CD4-positive, alpha-beta T cell (primary cell): ENCODE data around the gene USP15. TPM values are rescaled to one million over a fixed set of nuclear protein-coding genes. Genes with fewer than 3 reads are reported as not detected.

Experiments used
- ATAC-seq: fragments of 200-7000 bp; cut with Tn5 transposase; one replicate; pipeline ENCODE4 v1.10.0; 2022; ENCODE audit warnings: mild to moderate bottlenecking; ENCODE audit not compliant: poor library complexity
- CTCF ChIA-PET: fragments of 350-600 bp; sonication (Branson Sonifier 250); formaldehyde crosslinking; loops from one replicate; lab custom pipeline; 2021; ENCODE audit warnings: antibody characterized with exemption, inconsistent platforms; lab: Charles Lee
- POLR2A ChIA-PET: fragments of 350-600 bp; sonication (Branson Sonifier 250); formaldehyde crosslinking; loops from one replicate; lab custom pipeline; 2021; ENCODE audit warnings: antibody characterized with exemption, inconsistent platforms; lab: Charles Lee
- DNase-seq, 14 experiments: peaks; one replicate each; pipeline ENCODE4 v3.0.0-alpha.2; 2013 to 2020; ENCODE audit warnings: mixed read lengths in 2 of 14
- H3K27ac ChIP-seq, 2 donors: one replicate each; pipeline versions ENCODE4 v1.5.1 to v1.7.0; 2013; ENCODE audit warnings: low read length in 2 of 2, low read depth in 1 of 2, mild to moderate bottlenecking in 1 of 2
- H3K27me3 ChIP-seq, 2 experiments: 1 replicate in 1 of 2; 2 replicates in 1 of 2; pipeline versions ENCODE4 v1.6.1 to v1.7.0; 2013; ENCODE audit warnings: low read length in 2 of 2, control low read depth in 1 of 2, mild to moderate bottlenecking in 1 of 2, moderate library complexity in 1 of 2; ENCODE audit not compliant: insufficient read depth in 2 of 2, control insufficient read depth in 1 of 2
- H3K36me3 ChIP-seq: one replicate; pipeline ENCODE4 v1.6.1; 2013; ENCODE audit warnings: low read length, control low read depth; ENCODE audit not compliant: insufficient read depth
- H3K4me1 ChIP-seq: one replicate; pipeline ENCODE4 v1.6.1; 2013; ENCODE audit warnings: low read length, control low read depth; ENCODE audit not compliant: insufficient read depth
- H3K4me3 ChIP-seq: one replicate; pipeline ENCODE4 v1.5.1; 2013; ENCODE audit warnings: mild to moderate bottlenecking, low read length, moderate library complexity
- H3K9me3 ChIP-seq, 2 experiments: 1 replicate in 1 of 2; 2 replicates in 1 of 2; pipeline versions ENCODE4 v1.6.1 to v1.7.0; 2013; ENCODE audit warnings: low read length in 2 of 2, mild to moderate bottlenecking in 2 of 2, control low read depth in 1 of 2, moderate library complexity in 1 of 2; ENCODE audit not compliant: control insufficient read depth in 1 of 2, insufficient read depth in 1 of 2
- H3K27ac Mint-ChIP-seq: one replicate; pipeline ENCODE4 v1.8.0; 2020; ENCODE audit warnings: mixed read lengths
- H3K27me3 Mint-ChIP-seq: one replicate; pipeline ENCODE4 v1.8.0; 2021; ENCODE audit warnings: mixed read lengths
- H3K36me3 Mint-ChIP-seq: one replicate; pipeline ENCODE4 v1.8.0; 2021; ENCODE audit warnings: low read depth, mixed read lengths
- H3K4me1 Mint-ChIP-seq: one replicate; pipeline ENCODE4 v1.8.0; 2021; ENCODE audit warnings: low read depth, mixed read lengths
- H3K4me3 Mint-ChIP-seq: one replicate; pipeline ENCODE4 v1.8.0; 2020; ENCODE audit warnings: mild to moderate bottlenecking, mixed read lengths
- H3K9me3 Mint-ChIP-seq: one replicate; pipeline ENCODE4 v1.8.0; 2020; ENCODE audit warnings: mixed read lengths
- intact Hi-C, 2 experiments: fragments of 100-400 bp; cut with DNase I in 1 of 2; cut with micrococcal nuclease in 1 of 2; formaldehyde crosslinking; loops; one replicate each; pipeline versions ENCODE4 v1.15.1 to v1.9.0; 2023 to 2025; cut with DNase I, micrococcal nuclease
- total RNA-seq, 174 experiments: library from RNA in 2 of 174; stranded (reverse) in 2 of 174; gene quantifications; one replicate each; pipeline ENCODE4 v1.2.3 and lab custom pipeline; 2021 to 2026
- TF ChIP-seq, protein P1 (sequence below): fragments of 200-600 bp; IDR thresholded peaks from one replicate; pipeline ENCODE4 v1.8.0; 2022; ENCODE audit warnings: antibody characterized with exemption, mild to moderate bottlenecking

Gene USP15
- total RNA-seq, 2 experiments from 2014 or later = 212 to 218 TPM

GRCh38 chr12:62407587-62407986, 147.4 kb downstream of the USP15 start:
- H3K4me3 Mint-ChIP-seq = no peak overlapping the region
- ATAC-seq (no peak), DNase-seq (no peak)
- H3K27ac Mint-ChIP-seq = no peak overlapping the region
- no peaks in the 10 kb centered on the region for H3K9me3 ChIP-seq
- no peaks in the 10 kb centered on the region for H3K4me1 Mint-ChIP-seq
- peaks cover 57% of the 10 kb centered on the region for H3K36me3 Mint-ChIP-seq
- no peak overlapping the region for H3K27ac ChIP-seq
- H3K27me3 ChIP-seq = no peaks in the 10 kb centered on the region
- intact Hi-C loops = no loop called here
- H3K9me3 Mint-ChIP-seq = no peaks in the 10 kb centered on the region
- TF ChIP-seq, protein P1, sequence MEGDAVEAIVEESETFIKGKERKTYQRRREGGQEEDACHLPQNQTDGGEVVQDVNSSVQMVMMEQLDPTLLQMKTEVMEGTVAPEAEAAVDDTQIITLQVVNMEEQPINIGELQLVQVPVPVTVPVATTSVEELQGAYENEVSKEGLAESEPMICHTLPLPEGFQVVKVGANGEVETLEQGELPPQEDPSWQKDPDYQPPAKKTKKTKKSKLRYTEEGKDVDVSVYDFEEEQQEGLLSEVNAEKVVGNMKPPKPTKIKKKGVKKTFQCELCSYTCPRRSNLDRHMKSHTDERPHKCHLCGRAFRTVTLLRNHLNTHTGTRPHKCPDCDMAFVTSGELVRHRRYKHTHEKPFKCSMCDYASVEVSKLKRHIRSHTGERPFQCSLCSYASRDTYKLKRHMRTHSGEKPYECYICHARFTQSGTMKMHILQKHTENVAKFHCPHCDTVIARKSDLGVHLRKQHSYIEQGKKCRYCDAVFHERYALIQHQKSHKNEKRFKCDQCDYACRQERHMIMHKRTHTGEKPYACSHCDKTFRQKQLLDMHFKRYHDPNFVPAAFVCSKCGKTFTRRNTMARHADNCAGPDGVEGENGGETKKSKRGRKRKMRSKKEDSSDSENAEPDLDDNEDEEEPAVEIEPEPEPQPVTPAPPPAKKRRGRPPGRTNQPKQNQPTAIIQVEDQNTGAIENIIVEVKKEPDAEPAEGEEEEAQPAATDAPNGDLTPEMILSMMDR = no peak
- POLR2A ChIA-PET = no interaction called here
- no peak overlapping the region for H3K4me3 ChIP-seq
- H3K36me3 ChIP-seq = peaks cover 35% of the 10 kb centered on the region
- no peaks in the 10 kb centered on the region for H3K27me3 Mint-ChIP-seq
- CTCF ChIA-PET = interaction anchor here (1.3 kb wide), 1 partner anchor 18 kb away, joined by 3 read pairs; no protein-coding TSS in a partner anchor
- H3K4me1 ChIP-seq = no peaks in the 10 kb centered on the region

GRCh38 chr12:62409068-62409467, 148.9 kb downstream of the USP15 start:
- Mint-ChIP-seq H3K27me3 (no peaks in the 10 kb centered on the region), H3K4me1 (no peaks in the 10 kb centered on the region), H3K36me3 (peaks cover 43% of the 10 kb centered on the region), H3K4me3 (no peak overlapping the region), H3K27ac (peak overlapping the region; percentile 42), H3K9me3 (no peaks in the 10 kb centered on the region)
- H3K36me3 ChIP-seq = peaks cover 20% of the 10 kb centered on the region
- intact Hi-C loops = no loop called here
- ChIA-PET CTCF (interaction anchor here (1.1 kb wide), 1 partner anchor 9 kb away, joined by 3 read pairs; no protein-coding TSS in a partner anchor), POLR2A (interaction anchor here (0.7 kb wide), 1 partner anchor 38 kb away, joined by 3 read pairs; no protein-coding TSS in a partner anchor)
- H3K27me3 ChIP-seq = no peaks in the 10 kb centered on the region
- no peaks in the 10 kb centered on the region for H3K9me3 ChIP-seq
- ATAC-seq = no peak
- no peaks in the 10 kb centered on the region for H3K4me1 ChIP-seq
- H3K4me3 ChIP-seq = no peak overlapping the region
- TF ChIP-seq, protein P1 = no peak
- no peak overlapping the region for H3K27ac ChIP-seq
- DNase-seq = no peak

DNA sequence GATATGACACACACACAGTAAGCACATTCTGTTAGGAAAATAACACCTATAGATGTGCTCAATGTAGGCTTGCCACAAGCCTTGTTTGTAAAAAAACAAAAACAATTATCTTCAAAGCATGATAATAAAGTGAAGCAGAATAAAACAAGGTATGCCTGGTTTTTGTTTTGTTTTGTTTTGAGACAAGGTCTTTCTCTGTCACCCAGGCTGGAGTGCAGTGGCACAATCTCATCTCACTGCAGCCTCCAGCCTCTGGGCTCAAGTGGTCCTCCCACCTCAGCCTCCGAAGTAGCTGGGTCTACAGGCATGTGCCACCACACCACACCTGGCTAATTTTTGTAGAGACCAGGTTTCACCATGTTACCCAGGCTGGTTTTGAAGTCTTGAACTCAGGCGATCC, 154.0 kb downstream of the USP15 start:
- no peak overlapping the region for H3K27ac ChIP-seq
- H3K4me1 Mint-ChIP-seq = peaks cover 1% of the 10 kb centered on the region
- intact Hi-C loops = loop anchor here in 1 of 2 experiments (10.0 kb wide), 1 partner anchor 1611 kb away; no protein-coding TSS in a partner anchor
- H3K9me3 Mint-ChIP-seq = peaks cover 6% of the 10 kb centered on the region
- POLR2A ChIA-PET = interaction anchor here (0.6 kb wide), 1 partner anchor 128 kb away, joined by 3 read pairs; no protein-coding TSS in a partner anchor
- peak overlapping the region; percentile 1 for H3K27ac Mint-ChIP-seq
- peaks cover 2% of the 10 kb centered on the region for H3K36me3 ChIP-seq
- no peaks in the 10 kb centered on the region for H3K4me1 ChIP-seq
- TF ChIP-seq, protein P1 = no peak
- CTCF ChIA-PET = no interaction called here
- ATAC-seq (no peak), DNase-seq (no peak)
- H3K36me3 Mint-ChIP-seq = peaks cover 4% of the 10 kb centered on the region
- H3K4me3 Mint-ChIP-seq = no peak overlapping the region
- H3K4me3 ChIP-seq = no peak overlapping the region
- no peaks in the 10 kb centered on the region for H3K9me3 ChIP-seq
- H3K27me3 Mint-ChIP-seq = peaks cover 1% of the 10 kb centered on the region
- H3K27me3 ChIP-seq = no peaks in the 10 kb centered on the region
